Esophagus squamous epithelium (tissue), 5 donors: Measurements from ENCODE around the gene ANO8. TPM values are rescaled to one million over a fixed set of nuclear protein-coding genes. Genes with fewer than 3 reads are reported as not detected.

ENCODE experiments used
- DNase-seq: peaks from one replicate; lab custom pipeline; 2025; lab: John Stamatoyannopoulos, UW
- H3K27ac ChIP-seq, 4 donors: fragments of 200-600 bp; sonication (generic); one replicate each; pipeline ENCODE4 v1.5.1; 2016 to 2019; ENCODE audit warnings: mild to moderate bottlenecking in 1 of 4
- H3K27me3 ChIP-seq, 4 donors: fragments of 200-600 bp; sonication (generic); 1 replicate in 3 of 4; 2 replicates in 1 of 4; pipeline versions ENCODE4 v1.5.1 to v1.6.0; 2017 to 2021; ENCODE audit warnings: antibody characterized with exemption in 1 of 4
- H3K36me3 ChIP-seq, 3 donors: fragments of 200-600 bp; sonication (generic); one replicate each; pipeline ENCODE4 v1.5.1; 2016 to 2019
- H3K4me1 ChIP-seq, 3 donors: fragments of 200-600 bp; sonication (generic); one replicate each; pipeline ENCODE4 v1.5.1; 2017 to 2019
- H3K4me3 ChIP-seq, 4 donors: fragments of 200-600 bp; sonication (generic); 1 replicate in 3 of 4; 2 replicates in 1 of 4; pipeline ENCODE4 v1.5.1; 2016 to 2019; ENCODE audit warnings: mild to moderate bottlenecking in 2 of 4, moderate library complexity in 1 of 4
- H3K9me3 ChIP-seq, 3 donors: fragments of 200-600 bp; sonication (generic); one replicate each; pipeline ENCODE4 v1.5.1; 2016 to 2019
- CTCF ChIP-seq, 6 experiments: fragments of 450-650 bp in 4 of 6; fragments of 200-600 bp in 2 of 6; sonication (generic) in 2 of 6; IDR thresholded peaks; one replicate each; pipeline ENCODE4 v1.5.1; 2016 to 2019; ENCODE audit warnings: antibody characterized with exemption in 6 of 6, mild to moderate bottlenecking in 4 of 6, moderate library complexity in 4 of 6
- POLR2A ChIP-seq, 4 donors: fragments of 450-650 bp; IDR thresholded peaks; one replicate each; pipeline ENCODE4 v1.6.1; 2017; ENCODE audit warnings: antibody characterized with exemption in 4 of 4, mild to moderate bottlenecking in 4 of 4, moderate library complexity in 3 of 4
- WGBS, 2 donors: methylation state at CpG; one replicate each; pipeline ENCODE4 v1.1.5; 2018; 5-methylcytosine and 5-hydroxymethylcytosine counted together
- intact Hi-C: fragments of 100-400 bp; cut with DNase I; formaldehyde crosslinking; loops from one replicate; pipeline ENCODE4 v1.15.0; 2022
- total RNA-seq, 4 donors: library from RNA; depleted of rRNA; stranded (reverse); fragments of >200 nt; gene quantifications; one replicate each; pipeline ENCODE4 v1.1.0, GENCODE V29; 2016
- donor health status: DM: yes; HTN: yes; CAD: no.

Gene ANO8
- total RNA-seq, 4 donors from 2014 or later: 3.8 to 19.1 (median 6.5) TPM

DNA sequence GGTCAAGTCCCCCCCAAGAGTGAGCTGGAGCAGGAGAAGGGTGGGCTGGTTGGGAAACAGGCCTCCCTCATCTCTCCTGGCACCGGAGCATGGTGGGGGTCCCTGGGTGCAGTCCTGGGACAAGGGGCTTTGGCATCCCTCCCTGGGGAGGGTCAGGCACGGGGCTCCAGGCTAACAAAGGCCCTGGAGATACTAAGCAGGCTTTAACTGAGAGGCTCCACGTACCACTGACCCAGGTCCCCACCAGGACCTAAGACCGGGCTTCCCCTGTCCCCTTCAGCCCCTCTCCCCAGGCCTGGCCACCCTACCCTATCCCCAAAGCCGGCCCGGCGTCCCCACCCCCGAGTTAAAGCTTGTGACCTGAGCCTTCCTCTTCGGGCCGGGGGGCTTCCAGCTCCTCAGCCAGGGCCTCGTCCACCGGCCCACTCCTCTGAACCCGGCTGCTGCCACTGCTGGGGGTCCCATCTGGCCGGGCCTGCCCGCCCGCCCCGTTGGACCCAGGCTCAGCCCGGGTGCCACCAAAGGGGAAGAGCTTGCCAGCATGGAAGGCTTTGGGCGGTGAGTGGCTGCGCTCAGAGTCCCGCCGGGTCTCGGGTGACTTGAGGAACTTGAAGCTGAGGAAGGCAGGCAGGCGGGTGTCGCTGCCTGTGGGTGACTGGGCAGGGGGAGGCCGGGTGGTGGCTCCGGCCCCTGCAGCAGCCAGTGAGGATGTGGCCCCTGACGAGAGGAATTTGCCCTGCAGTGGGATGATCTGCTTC is 10.1 kb downstream of the ANO8 start:
- WGBS, 2 donors: 97% methylated on average over 5 of the region's 28 CpGs; no CpG with 5 or more reads in 1 of the 2 donors
- DNase-seq: no peak
- no peaks in the 10 kb centered on the region for H3K9me3 ChIP-seq
- H3K36me3 ChIP-seq: peaks cover 12 to 48% (median 15%) of the 10 kb centered on the region in 3 donors
- peak overlapping the region in 1 of 4 donors; percentile 44 for H3K27ac ChIP-seq
- H3K27me3 ChIP-seq: peaks cover 0 to 13% (median 2%) of the 10 kb centered on the region in 4 donors
- intact Hi-C loops: no loop called here
- no peak for TF ChIP-seq CTCF (IDR thresholded peaks at IDR 0.05)
- no peak overlapping the region for H3K4me3 ChIP-seq
- peaks cover 22 to 68% (median 25%) of the 10 kb centered on the region in 3 donors for H3K4me1 ChIP-seq

DNA sequence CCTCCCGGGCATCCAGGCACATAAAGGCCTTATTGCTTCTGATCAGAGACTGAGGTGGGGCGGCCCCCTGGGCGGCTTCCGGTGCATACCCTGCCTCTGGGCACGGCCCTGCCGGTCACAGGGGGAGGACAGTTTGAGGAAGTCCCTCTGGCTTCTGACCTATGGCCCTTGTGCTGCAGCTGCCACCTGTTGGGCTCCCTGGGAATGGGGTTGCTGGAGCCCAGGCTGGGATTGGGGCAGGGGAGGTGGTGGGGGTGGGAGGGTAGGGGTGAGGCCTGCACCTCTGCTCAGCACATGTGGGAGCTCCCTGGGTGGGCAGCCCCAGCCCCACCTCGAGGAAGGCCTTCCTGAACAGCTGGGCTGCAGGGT is 10.7 kb downstream of the ANO8 start:
- no peaks in the 10 kb centered on the region for H3K9me3 ChIP-seq
- no CpG with 5 or more reads among the region's 7 CpGs for WGBS, 2 donors
- peak overlapping the region in 1 of 4 donors; percentile 49 for H3K27ac ChIP-seq
- H3K27me3 ChIP-seq: peaks cover 0 to 7% (median 0%) of the 10 kb centered on the region in 4 donors
- H3K4me3 ChIP-seq: peak overlapping the region in 2 of 4 donors; percentile 5 to 45
- H3K36me3 ChIP-seq: peaks cover 15 to 54% (median 18%) of the 10 kb centered on the region in 3 donors
- intact Hi-C loops: no loop called here
- H3K4me1 ChIP-seq: peaks cover 17 to 62% (median 19%) of the 10 kb centered on the region in 3 donors
- no peak for DNase-seq
- TF ChIP-seq POLR2A (IDR thresholded peaks at IDR 0.05) (no peak), CTCF (IDR thresholded peaks at IDR 0.05) (no peak)

DNA sequence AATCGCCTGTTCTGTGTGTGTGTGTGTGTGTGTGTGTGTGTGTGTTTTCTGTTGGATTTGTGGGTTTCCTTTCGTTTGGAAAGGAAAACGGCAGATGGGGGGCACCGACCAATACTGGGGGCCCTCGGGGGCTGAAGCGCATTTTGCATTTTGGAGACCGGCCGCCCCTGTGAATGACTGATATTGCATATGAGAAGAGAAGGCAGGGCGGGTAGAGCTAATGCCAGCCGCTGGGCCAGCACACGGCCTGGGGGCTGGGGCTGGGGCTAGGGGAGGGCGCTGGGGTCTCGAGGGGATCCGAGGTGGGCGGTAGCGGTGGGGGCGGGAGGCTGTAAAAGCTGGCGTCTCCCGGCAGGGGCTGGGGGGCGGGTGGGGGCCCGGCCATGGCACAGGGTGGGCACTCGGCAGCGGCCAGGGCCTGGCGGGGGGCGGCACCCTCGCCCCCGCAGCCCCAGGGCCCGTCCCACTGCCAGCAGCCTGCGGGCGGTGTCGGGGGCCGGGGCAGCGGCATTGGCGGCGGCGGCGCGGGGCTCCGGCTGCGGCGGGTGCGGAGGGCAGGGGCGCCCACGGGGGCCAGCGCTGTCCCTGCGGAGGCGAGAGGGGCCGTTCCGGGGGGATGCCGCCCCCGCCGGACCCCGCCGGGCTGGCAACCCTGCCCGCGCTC is 11.2 kb downstream of the ANO8 start:
- H3K9me3 ChIP-seq: no peaks in the 10 kb centered on the region
- intact Hi-C loops: no loop called here
- H3K27me3 ChIP-seq: peaks cover 0 to 2% (median 0%) of the 10 kb centered on the region in 4 donors
- peak overlapping the region in 1 of 4 donors; percentile 49 for H3K27ac ChIP-seq
- 64 to 78% methylated on average over 9 to 10 of the region's 56 CpGs for WGBS, 2 donors
- DNase-seq: no peak
- peaks cover 15 to 59% (median 20%) of the 10 kb centered on the region in 3 donors for H3K36me3 ChIP-seq
- H3K4me1 ChIP-seq: peaks cover 11 to 57% (median 16%) of the 10 kb centered on the region in 3 donors
- H3K4me3 ChIP-seq: peak overlapping the region in 2 of 4 donors; percentile 5 to 45
- TF ChIP-seq CTCF (IDR thresholded peaks at IDR 0.05): no peak
- no peak for TF ChIP-seq POLR2A (IDR thresholded peaks at IDR 0.05)

- DNase-seq: no peak
- intact Hi-C loops: no loop called here
- Histone ChIP-seq H3K36me3 (peaks cover 15 to 65% (median 20%) of the 10 kb centered on the region in 3 donors), H3K27ac (no peak overlapping the region), H3K4me3 (no peak overlapping the region), H3K4me1 (peaks cover 6 to 51% (median 10%) of the 10 kb centered on the region in 3 donors), H3K27me3 (no peaks in the 10 kb centered on the region), H3K9me3 (no peaks in the 10 kb centered on the region)
- TF ChIP-seq POLR2A (IDR thresholded peaks at IDR 0.05) (no peak), CTCF (IDR thresholded peaks at IDR 0.05) (no peak)
- WGBS, 2 donors: 50 to 66% methylated on average over 1 to 3 of the region's 10 CpGs
Observed at GRCh38 chr19:17322854-17323253, 11.8 kb downstream of the ANO8 start.
